ENCODE results near the gene HDGFL2.

DNA sequence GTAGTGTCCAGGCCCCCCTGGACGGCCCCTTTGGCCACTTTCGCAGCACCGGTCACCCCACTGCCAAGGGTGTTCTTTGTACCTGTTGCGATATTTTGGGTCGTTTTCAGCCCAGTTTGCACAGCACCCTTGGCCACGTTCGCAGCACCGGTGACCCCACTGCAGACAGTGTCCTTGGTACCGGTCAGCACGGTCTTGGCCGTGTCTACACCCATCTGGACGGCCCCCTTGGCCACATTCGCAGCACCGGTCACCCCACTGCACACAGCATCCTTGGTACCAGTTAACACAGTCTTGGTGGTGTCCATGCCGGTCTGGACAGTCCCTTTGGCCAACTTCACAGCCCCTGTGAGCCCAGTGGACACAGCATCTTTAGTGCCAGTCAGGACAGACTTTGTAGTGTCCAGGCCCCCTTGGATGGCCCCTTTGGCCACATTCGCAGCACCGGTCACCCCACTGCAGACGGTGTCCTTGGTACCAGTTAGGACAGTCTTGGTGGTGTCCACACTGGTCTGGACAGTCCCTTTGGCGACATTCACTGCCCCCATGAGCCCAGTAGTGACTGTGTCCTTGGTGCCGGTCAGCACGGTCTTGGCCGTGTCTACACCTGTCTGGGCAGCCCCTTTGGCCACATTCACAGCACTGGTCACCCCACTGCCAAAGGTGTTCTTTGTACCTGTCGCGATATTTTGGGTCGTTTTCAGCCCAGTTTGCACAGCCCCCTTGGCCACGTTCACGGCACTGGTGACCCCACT lies 39.4 kb downstream of the HDGFL2 start:
- no peak for TF ChIP-seq CTCF (IDR thresholded peaks at IDR 0.05)
- no peak for TF ChIP-seq POLR2A (IDR thresholded peaks at IDR 0.05)

Data from prostate gland (tissue), 2 donors.